GM21786 (cell line): ENCODE measurements around the gene ZNF710.
A peak's percentile ranks its signal among the peaks of the same experiment; 100 is the strongest.

ENCODE experiments used
- ATAC-seq: cut with Tn5 transposase; IDR thresholded peaks from one replicate; pipeline ENCODE4 v1.9.1; 2021; ENCODE audit not compliant: unreplicated experiment

Gene ZNF710

DNA sequence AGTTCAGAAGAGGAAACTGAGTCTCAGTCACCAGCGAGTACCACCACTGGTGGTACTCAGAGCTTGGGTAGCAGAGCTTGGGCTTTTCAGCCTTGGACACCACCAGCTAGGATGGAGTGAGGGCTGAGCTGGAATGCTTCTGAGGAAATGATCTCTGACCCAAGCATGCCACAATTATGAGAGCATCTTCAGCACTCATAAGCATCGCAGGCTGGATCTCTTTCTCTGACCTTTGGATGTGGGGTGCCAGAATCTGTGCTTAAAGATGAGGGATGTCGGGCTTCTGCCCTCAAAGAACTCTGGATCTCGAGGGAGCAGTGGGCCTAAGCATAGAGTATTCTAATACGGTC, 36.4 kb downstream of the ZNF710 start:
- no peak for ATAC-seq

DNA sequence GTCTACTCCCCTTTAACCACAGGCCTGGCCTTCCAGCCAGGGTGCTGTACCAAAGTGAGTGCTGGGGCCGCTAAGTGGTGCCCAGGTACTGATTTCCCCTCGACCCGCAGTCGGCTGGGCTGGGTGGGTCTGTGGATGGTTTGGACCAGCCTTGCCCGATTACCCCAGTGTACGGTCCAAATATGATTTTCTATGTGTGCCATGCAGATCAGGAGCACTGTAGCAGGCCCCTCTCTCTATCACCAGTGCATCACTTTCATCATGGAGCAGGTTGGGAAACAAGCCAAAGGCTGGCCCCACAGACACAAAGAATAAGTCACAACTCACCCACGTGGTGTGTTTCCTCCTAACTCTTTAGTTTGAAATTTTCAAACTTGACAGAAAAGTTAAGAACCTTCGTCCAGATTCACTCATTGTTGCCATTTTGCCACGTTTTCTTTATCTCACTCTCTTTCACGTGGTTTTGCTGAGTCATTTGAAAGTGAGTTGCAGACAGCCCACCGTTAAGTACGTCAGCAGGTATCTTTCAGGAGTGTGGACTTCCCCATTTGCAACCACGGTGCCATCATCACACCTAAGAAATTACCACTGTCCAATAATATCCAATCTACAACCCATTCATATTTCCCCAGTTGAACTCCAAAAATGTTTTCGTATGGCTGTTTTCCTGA, 37.0 kb downstream of the ZNF710 start:
- peak; percentile 77 for ATAC-seq

DNA sequence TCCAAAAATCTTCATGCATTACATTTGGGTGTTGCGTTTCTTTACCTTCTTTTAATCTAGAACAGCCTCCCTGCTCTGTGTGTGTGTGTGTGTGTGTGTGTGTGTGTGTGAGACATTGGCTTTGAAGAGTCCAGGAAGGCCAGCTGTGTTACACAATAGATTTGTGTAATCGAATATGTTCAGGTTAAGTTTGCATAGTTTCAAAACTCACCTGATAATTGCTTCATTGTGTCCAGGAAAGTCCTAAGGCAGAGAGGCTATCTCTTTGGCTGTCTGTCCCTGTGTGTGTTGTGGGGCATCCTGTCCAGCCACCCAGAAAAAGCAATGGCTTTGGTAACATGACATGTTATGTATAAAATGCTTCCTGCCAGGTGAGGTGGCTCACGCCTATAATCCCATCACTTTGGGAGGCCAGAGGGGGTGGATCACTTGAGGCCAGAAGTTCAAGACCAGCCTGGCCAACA, 37.5 kb downstream of the ZNF710 start:
- no peak for ATAC-seq

DNA sequence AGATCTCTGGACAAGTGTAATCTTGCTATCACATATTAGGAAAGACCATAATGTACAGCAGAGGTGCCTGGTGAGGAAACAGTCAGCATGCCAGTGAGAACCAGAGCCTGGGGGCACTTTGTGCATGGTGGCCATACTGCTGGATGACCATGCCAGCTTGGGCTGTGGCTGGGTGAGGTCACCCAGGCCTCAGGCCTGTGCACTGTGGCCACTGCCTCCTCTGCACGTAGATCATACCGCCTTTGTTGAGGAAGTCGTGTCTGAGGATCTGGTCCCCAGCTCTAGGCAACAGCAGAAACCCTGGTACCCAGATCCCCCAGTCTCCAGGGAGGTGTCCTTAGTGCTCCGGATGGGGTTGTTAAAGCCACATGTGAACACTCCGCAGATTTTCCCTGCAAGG, 38.9 kb downstream of the ZNF710 start:
- ATAC-seq: no peak

DNA sequence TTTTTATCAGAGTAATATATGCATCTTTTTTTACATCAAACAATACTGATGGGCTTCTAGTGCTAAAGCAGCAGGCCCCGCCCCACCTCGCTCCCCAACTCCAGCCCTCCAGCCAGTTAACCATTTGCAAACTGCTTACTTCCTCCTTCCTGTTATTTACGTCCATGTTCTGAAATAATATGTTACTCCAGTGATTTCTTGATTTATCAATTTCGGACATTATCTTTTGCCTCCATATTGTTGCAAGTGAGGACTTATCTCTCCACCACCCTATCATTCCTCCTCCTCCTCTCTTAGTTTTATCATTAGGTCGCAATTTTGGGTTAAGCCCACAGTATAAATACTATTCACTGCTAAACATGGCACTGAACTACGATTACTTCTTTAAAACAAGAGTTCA, 39.5 kb downstream of the ZNF710 start:
- no peak for ATAC-seq

DNA sequence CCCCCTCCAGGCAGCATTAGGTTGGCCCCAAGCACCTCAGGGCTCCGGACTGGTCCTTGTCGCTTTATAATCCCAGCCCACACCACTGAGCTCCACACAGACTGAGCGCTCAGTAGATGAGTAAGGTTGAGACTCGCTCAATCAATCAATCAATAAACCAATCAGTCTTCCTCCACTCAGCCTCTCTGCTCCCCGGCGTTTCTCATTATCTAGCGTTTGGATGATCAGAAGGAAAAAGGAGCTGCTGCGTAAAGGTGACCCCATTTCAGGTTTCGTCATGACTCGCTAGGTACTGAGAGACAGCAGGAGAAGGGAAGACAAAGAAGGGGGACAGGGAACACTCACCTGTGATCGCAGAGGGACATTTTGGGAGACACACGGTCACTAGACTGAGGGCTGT, 41.2 kb downstream of the ZNF710 start:
- no peak for ATAC-seq

DNA sequence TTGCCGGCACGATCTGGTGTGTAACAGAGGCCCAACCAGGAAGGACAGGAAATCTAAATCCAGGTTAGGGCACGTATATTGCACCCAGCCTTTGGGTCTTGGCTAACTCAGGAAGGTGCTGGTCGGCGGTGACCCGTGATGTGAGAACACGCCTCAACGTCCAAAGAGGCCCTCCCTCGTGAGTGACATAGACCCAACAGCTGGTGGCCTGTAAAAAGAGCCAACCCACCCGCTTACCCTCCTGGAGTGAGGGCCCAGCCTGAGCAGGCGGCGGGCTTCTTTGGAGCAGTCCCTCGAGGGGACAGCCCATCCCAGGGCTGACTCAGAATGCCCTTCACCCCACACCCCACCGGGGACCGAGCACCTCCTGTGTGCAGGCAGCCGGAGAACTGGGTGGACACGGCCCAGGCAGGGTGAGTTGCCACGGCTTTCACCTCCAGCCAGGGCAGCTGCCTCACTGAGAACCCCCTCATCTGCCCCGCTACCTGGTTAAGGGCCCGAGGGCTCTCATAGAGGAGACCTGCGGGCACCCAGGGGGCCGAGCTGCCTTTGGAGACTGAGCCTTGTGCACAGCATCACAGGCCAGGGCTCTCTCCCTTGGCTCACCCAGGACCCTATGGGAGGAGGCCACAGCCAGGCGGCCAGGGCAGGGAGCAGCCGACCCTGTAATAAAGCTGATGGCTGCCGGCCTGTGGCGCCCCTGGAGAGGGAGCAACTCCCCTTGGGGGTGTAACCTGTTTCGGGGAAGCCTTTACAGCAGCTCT, 41.8 kb downstream of the ZNF710 start:
- ATAC-seq: no peak

DNA sequence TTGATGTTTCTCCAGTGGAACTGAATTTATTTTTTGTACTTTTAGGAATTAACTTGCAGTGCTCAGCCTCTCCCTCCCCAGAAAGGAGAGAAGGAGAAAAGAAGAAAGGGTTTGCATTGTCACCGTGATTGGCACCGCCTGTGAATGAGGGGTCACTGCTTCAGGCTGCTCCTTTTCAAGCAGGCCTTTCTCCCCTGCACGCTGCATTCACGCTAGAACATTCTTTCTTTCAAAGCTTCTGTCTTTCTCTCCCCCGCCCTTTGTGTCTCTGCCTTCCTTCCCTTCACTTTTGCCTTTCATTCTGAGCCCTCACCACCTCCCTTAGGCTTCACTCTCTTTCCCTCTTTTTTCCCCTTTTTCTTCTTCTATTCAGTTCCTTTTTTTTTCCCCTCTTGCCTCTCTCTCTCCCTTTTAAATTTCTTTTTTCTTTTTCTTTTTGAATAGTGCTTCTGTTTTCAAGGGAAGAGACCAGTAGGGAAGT, 42.4 kb downstream of the ZNF710 start:
- no peak for ATAC-seq

DNA sequence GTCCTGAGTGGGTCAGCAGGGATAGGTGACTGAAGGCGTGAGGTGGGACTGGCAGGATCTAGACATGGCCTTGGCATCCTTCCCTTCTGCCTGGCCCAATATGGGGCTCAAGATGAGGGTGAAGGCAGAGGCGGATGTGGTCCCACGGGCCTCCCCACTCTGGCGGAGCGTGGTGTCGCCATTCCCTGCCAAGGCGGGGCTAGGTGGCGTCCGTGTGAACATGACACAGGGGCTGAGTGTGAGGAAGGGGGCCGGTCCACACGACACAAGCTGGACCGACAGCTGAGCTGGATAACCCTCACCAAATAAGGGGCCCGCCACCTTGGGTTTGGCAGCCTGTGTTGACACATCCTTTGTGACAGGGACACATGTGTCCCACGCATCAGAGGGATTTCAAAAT, 43.1 kb downstream of the ZNF710 start:
- no peak for ATAC-seq

DNA sequence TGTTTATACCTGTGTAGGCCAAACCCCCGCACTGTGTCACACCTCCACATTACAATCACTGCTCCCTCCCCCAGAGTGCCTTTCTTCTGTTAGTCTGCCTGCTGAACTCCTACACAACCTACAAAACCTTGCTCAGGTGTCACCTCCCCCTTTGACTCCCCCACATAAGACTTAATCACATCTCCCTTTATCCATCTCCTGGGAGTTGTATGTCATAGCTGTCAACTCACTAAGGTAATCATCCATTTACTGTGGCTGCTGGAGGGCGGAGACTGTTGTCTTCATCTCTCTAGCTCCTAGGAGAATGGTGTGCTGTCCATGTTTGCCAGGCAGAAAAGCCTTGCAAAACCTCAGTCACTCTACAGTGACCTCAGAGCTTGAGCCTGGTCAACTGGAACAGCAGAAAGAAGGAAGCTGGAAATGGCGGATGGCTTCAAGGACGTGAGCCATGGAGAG, 43.8 kb downstream of the ZNF710 start:
- ATAC-seq: no peak

DNA sequence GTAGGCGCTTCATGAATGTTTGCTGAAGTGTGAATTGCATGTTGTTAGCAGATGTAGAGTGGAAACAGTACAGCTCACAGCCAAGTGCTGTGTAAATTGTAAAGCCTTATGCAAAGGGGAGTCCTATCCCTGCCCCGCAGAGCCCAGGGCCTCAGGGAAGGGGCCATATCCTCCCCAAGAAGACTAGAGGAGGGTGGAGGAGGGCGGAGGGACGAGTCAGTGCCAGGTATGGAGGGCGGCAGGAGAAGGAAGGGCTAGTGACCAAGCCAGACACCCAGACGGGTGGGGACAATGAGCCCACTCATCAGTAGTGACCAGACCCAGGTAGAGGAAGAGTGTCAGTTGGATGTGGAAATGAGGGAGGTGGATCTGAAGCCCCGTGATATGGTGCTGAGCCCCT, 45.2 kb downstream of the ZNF710 start:
- no peak for ATAC-seq

DNA sequence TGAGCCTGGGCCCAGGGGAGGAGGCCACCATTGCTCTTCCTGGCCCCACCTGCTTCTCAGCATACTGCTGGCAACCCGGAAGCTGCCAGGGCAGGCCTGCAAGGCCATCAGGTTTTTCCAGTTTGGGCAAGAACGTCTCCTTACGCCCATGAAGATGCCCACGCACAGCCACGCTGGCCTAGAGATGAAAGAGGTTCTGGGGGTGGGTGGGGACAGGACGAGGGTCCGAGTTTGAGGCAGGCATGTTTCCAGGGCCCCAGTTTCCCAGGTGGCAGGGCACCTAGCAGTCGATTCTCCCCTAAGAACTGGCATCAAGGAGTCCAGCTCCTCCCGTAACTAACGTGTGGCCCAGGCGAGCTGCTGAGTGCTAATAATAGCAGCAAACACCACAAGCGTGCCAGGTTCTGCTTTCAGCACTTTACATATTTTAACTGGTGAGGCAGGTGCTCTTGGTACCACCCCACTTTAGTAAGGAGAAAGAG, 45.8 kb downstream of the ZNF710 start:
- ATAC-seq: peak; percentile 74

DNA sequence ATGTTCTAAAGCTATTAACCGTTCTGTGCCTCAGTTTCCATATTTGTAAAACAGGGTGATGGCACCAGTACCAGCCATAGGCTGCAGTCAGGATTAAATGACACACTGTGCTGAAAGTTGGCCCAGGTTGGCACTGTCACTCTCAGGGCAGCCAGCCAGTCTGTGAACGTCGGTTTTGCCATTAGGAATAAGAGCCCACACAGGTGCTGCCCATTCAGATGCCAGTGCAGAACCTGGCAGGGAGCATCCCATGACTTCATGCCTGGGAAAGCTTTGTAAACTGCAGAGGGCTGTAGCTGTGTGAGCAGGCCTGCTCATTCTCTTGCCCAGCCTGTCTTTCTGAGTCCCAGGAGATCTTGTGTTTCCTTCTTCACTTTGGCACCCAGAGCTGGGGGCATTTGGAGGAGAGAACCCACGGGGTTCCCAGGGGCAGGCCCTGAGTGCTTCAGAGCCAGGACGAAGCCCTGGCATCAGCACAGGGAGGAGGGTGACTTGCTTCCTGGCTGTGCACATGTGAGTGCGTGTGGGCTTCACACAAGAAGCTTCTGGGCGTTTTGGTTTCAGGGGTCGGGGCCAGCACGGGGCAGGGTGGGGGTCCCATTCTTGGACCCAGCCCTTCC, 46.9 kb downstream of the ZNF710 start:
- ATAC-seq: no peak

DNA sequence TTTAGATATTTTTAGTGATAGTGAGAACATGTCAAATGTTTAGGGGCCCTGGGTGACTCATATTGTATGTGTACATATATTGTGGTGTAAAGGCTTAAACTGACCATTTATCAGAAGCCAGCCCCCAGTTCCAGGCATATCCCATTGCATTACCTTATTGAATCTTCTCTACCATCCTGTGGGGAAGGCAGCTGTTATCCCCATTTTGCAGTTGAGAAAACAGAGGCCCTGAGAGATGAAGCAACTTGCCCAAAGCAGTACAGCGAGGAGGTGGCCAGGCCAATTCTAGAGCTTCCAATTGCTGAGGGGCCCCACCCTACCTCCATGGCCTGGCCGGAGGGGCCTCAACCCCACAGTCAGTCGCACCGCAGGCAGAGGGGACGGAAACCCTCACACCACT, 47.9 kb downstream of the ZNF710 start:
- no peak for ATAC-seq

DNA sequence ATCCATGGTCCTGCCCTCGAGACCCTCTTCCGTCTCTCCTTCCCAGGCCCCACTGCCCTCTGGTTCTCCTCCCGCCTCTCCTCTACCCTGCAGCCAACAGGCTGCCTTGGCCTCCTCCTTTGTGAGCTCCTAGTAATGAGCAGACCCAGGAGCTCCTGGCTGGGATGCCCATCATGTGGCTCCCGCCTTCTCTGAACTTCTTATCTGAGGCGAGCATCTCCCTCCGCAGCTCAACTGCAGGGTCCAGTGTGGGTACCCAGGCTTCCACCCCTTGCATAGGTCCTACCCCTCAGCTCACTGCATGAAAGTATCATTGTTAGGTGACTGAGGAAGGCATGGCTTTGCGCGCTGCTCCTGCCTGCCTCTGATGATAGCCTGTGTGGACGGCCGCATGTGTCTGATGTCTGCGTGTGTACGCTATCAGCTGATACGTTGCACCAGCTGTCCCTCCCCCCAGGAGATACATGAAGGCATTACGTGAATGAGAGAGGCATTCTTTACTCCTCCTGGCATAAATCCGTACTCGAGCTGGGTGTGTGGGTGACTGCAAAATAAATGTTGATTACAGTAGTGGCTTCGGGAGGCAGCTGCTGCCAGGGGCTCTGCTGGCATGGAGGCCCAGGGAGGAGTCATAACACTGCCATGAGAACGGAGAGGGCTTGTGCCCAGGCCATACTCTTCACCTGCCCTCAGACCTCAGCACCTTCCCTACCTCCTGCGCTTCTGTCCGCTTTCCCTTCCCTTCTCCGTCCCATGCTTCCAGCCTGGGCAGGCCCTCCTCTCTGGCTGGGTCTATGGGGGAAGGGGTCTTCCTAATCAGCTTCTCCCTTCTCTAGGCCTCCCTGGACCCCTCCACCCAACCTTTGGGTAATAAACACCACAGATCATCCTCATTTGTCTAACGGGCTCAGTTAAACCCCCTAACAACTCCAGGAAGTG, 48.8 kb downstream of the ZNF710 start:
- no peak for ATAC-seq

DNA sequence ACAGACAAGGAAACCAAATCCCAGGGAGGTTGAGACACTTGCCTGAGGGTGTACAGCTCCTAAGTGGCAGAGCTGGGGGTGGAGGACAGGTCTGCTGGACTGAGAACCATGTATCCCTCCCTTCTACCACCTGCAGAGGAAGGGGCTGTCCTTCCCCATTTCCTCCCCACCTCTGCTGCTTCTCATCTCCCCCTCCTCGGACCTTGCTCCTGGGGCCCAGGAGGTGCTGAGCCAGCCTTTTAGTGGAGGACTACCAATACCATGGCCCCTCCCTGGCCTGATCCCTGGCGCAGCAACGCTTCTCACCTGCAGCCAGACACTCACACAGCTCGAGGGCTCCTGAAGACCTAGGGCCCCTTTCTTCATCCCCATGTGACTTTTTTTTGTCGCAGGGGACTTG, 50.8 kb downstream of the ZNF710 start:
- no peak for ATAC-seq

DNA sequence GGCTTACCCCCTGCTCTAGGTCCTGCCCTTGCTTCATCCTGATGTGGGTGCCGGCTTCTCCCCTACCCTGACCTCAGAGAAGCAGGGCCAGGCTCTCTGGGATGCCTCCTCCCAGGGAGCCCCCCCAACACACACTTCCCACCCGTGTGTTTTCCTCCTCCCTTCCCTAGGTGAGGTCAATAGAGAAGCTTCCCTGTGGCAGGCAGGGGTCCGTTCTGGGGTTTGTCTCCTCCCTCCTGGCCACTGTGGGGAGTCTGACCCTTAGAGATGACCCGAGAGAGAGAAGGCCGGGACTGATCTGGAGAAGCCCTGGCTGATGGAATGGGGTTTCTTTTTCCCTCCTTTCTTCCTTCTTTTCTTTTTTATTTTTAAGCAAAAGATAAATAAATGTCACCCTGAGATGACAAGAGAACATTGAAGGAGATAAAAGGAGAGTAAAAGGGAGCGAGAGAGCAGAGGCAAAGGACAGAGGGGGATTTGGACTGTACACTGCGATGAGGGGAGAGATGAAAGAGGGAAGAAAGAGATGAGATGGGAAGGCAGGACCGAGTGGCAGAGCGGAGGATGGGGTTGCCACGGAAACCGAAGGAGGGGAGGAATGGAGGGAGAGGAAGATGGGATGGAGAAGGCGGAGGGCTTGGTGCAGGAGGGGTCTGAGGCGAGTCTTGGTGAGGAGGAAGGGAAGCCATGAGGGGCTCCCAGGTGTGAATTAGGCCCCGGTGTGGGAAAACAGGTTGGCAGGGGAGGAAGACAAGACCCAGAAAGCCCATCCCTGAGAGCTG, 52.8 kb downstream of the ZNF710 start:
- no peak for ATAC-seq

DNA sequence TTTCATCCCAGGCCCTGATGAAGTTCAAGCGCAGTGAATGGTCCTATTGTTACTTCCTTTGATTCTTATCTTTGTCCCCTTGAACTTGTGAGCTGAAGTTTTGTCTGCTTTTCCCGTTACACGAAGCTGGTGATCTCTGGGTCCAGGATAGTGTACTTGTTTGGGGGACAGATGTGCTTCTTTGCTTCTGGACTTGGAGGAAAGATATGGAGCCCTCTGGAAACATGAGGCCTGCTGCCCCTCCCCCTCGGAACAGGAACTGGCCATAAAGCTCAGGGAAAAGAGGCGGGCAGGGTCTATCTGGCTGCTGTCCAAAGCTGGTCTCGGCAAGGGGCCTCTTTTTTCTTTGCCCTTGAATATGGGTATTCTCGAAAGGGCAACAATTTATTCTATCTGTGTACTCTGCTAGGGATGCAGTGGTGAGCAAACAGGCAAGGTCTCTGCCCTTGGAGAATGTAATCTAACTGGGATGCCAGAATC, 53.5 kb downstream of the ZNF710 start:
- no peak for ATAC-seq

DNA sequence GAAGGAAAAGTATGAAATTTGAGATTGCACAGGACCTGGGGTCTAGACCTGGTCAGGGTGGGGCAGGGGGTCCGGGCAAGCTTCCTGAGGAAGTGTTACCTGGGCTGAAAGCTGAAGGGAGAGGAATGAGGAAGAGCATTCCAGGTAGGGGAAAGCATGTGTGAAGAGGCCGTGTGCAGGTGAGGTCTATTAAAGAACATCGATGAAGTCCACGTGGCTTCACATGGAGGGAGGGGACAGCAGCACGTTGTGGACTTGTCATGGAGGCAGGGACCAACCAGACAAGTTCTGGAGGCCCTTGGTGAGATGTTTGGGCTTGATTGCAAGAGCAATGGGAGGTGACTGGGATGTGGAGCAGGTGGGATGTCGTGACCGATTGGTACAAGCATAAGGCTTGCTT, 54.1 kb downstream of the ZNF710 start:
- no peak for ATAC-seq

DNA sequence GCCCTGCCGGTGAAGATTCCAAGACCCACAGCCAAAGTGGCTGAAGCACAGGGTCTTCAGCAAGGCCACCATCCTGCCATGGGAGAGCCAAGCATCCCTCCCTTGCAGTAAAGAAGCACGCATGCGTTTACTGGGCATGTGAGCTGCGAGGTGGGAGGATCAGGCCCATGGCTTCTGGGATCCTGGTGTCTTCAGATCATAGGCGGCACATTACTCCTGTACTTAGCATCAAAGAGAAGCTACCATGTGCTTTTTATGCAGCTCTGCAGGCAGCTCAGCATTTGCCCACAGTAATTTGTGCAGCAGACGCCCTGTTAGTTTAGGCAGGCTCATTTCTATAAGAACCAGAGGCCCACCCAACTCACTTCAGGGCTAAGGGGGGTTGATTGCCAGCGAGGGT, 55.4 kb downstream of the ZNF710 start:
- no peak for ATAC-seq
